ENCODE measurements around the gene RGCC.
"Not testable (repeated sequence)": the region's sequence is repeated elsewhere in the genome, so short reads cannot be mapped to it uniquely, and the experiment has no call there.

Gene RGCC

GRCh38 chr13:41492432-41493260, 35.3 kb downstream of the RGCC start:
- DNase-seq = no peak

- peak in 1 of 2 donors; percentile 13 for DNase-seq
Observed at GRCh38 chr13:41494202-41494601, 36.9 kb downstream of the RGCC start.

GRCh38 chr13:41495044-41495443, 37.7 kb downstream of the RGCC start:
- no peak for DNase-seq

- no peak for DNase-seq
Observed at GRCh38 chr13:41496420-41497234, 39.3 kb downstream of the RGCC start.

GRCh38 chr13:41497436-41497835, 40.1 kb downstream of the RGCC start:
- DNase-seq = no peak

- no peak for DNase-seq
Observed at GRCh38 chr13:41499452-41499851, 42.1 kb downstream of the RGCC start.

- peak; percentile 34 to 36 for DNase-seq
Observed at GRCh38 chr13:41500511-41500910, 43.2 kb downstream of the RGCC start.

GRCh38 chr13:41501281-41501680, 43.9 kb downstream of the RGCC start:
- no peak for DNase-seq

- no peak for DNase-seq
Observed at GRCh38 chr13:41502031-41502430, 44.7 kb downstream of the RGCC start.

GRCh38 chr13:41502673-41503072, 45.3 kb downstream of the RGCC start:
- DNase-seq = no peak

GRCh38 chr13:41503356-41503755, 46.0 kb downstream of the RGCC start:
- DNase-seq = no peak

- not testable (repeated sequence) for DNase-seq
Observed at GRCh38 chr13:41504657-41505056, 47.3 kb downstream of the RGCC start.

GRCh38 chr13:41505209-41505835, 48.0 kb downstream of the RGCC start:
- no peak for DNase-seq

GRCh38 chr13:41506312-41506711, 49.0 kb downstream of the RGCC start:
- DNase-seq = no peak

GRCh38 chr13:41509971-41510370, 52.6 kb downstream of the RGCC start:
- DNase-seq = no peak

GRCh38 chr13:41511827-41512226, 54.5 kb downstream of the RGCC start:
- DNase-seq = no peak

- DNase-seq = no peak
Observed at GRCh38 chr13:41512441-41512840, 55.1 kb downstream of the RGCC start.

GRCh38 chr13:41513600-41513999, 56.2 kb downstream of the RGCC start:
- DNase-seq = no peak

- no peak for DNase-seq
Observed at GRCh38 chr13:41514853-41515395, 57.6 kb downstream of the RGCC start.

- DNase-seq = no peak
Observed at GRCh38 chr13:41515491-41516139, 58.3 kb downstream of the RGCC start.

GRCh38 chr13:41516166-41516565, 58.8 kb downstream of the RGCC start:
- no peak for DNase-seq

- DNase-seq = no peak
Observed at GRCh38 chr13:41516760-41517159, 59.4 kb downstream of the RGCC start.

All from stimulated activated CD4-positive, alpha-beta T cell treated with anti-CD3 and anti-CD28 coated beads, Interleukin-2, amount 100 ng/mL, for 24 hours (primary cell).